Activated T-cell treated with anti-CD3 and anti-CD28 coated beads, Interleukin-2, amount 50 U/mL, for 4 hours (primary cell): ENCODE results near the gene RNF148. TPM values are rescaled to one million over a fixed set of nuclear protein-coding genes. Genes with fewer than 3 reads are reported as not detected.
"Not testable (repeated sequence)": the region's sequence is repeated elsewhere in the genome, so short reads cannot be mapped to it uniquely, and the experiment has no call there.

Experiments used
- ATAC-seq, 2 donors: fragments of 200-7000 bp; cut with Tn5 transposase; one replicate each; pipeline ENCODE4 v1.10.0; 2021
- DNase-seq: peaks from one replicate; pipeline ENCODE4 v3.0.0-alpha.2; 2020
- H3K27me3 Mint-ChIP-seq: one replicate; pipeline ENCODE4 v1.8.0; 2021; ENCODE audit warnings: low read depth, mixed read lengths
- H3K36me3 Mint-ChIP-seq: one replicate; pipeline ENCODE4 v1.8.0; 2022; ENCODE audit warnings: mixed read lengths; ENCODE audit not compliant: insufficient read depth
- H3K4me1 Mint-ChIP-seq: one replicate; pipeline ENCODE4 v1.8.0; 2021; ENCODE audit warnings: low read depth, mixed read lengths
- H3K4me3 Mint-ChIP-seq: one replicate; pipeline ENCODE4 v1.8.0; 2021; ENCODE audit warnings: mild to moderate bottlenecking, moderate library complexity, mixed read lengths
- H3K9me3 Mint-ChIP-seq: one replicate; pipeline ENCODE4 v1.8.0; 2021; ENCODE audit warnings: mixed read lengths
- total RNA-seq, 3 donors: library from RNA; stranded (reverse); gene quantifications; one replicate each; pipeline ENCODE4 v1.2.1, GENCODE V29; 2021

Gene RNF148
- total RNA-seq, 3 donors from 2014 or later = not detected

GRCh38 chr7:122679813-122680212 is 22.9 kb downstream of the RNF148 start:
- DNase-seq (no peak), ATAC-seq (no peak)
- Mint-ChIP-seq H3K36me3 (no peaks in the 10 kb centered on the region), H3K9me3 (peaks cover 4% of the 10 kb centered on the region), H3K27me3 (no peaks in the 10 kb centered on the region), H3K4me3 (no peak overlapping the region), H3K4me1 (no peaks in the 10 kb centered on the region)

GRCh38 chr7:122679269-122679709 is 23.4 kb downstream of the RNF148 start:
- not testable (repeated sequence) for DNase-seq, H3K4me3 Mint-ChIP-seq, H3K9me3 Mint-ChIP-seq, H3K36me3 Mint-ChIP-seq, H3K27me3 Mint-ChIP-seq, H3K4me1 Mint-ChIP-seq, ATAC-seq

GRCh38 chr7:122677149-122677548 is 25.6 kb downstream of the RNF148 start:
- Mint-ChIP-seq H3K4me3 (no peak overlapping the region), H3K4me1 (no peaks in the 10 kb centered on the region), H3K27me3 (no peaks in the 10 kb centered on the region), H3K9me3 (peaks cover 4% of the 10 kb centered on the region), H3K36me3 (no peaks in the 10 kb centered on the region)
- ATAC-seq = no peak
- no peak for DNase-seq

GRCh38 chr7:122676466-122676865 is 26.3 kb downstream of the RNF148 start:
- no peaks in the 10 kb centered on the region for H3K27me3 Mint-ChIP-seq
- H3K4me3 Mint-ChIP-seq = no peak overlapping the region
- DNase-seq (no peak), ATAC-seq (no peak)
- H3K4me1 Mint-ChIP-seq = no peaks in the 10 kb centered on the region
- peaks cover 6% of the 10 kb centered on the region for H3K9me3 Mint-ChIP-seq
- no peaks in the 10 kb centered on the region for H3K36me3 Mint-ChIP-seq

- H3K36me3 Mint-ChIP-seq = no peaks in the 10 kb centered on the region
- no peaks in the 10 kb centered on the region for H3K4me1 Mint-ChIP-seq
- ATAC-seq = no peak
- DNase-seq = no peak
- no peak overlapping the region for H3K4me3 Mint-ChIP-seq
- peaks cover 11% of the 10 kb centered on the region for H3K9me3 Mint-ChIP-seq
- no peaks in the 10 kb centered on the region for H3K27me3 Mint-ChIP-seq
Measured at GRCh38 chr7:122675621-122676020, 27.1 kb downstream of the RNF148 start.

GRCh38 chr7:122675011-122675410 is 27.7 kb downstream of the RNF148 start:
- Mint-ChIP-seq H3K36me3 (no peaks in the 10 kb centered on the region), H3K4me3 (no peak overlapping the region), H3K27me3 (no peaks in the 10 kb centered on the region), H3K9me3 (peaks cover 11% of the 10 kb centered on the region), H3K4me1 (no peaks in the 10 kb centered on the region)
- DNase-seq = no peak
- no peak for ATAC-seq

- Mint-ChIP-seq H3K27me3 (no peaks in the 10 kb centered on the region), H3K4me1 (no peaks in the 10 kb centered on the region), H3K9me3 (peaks cover 9% of the 10 kb centered on the region), H3K36me3 (no peaks in the 10 kb centered on the region), H3K4me3 (no peak overlapping the region)
- ATAC-seq (no peak), DNase-seq (no peak)
Measured at GRCh38 chr7:122674502-122674901, 28.2 kb downstream of the RNF148 start.

- Mint-ChIP-seq H3K4me3 (no peak overlapping the region), H3K36me3 (no peaks in the 10 kb centered on the region), H3K9me3 (peaks cover 7% of the 10 kb centered on the region), H3K27me3 (no peaks in the 10 kb centered on the region), H3K4me1 (no peaks in the 10 kb centered on the region)
- DNase-seq (no peak), ATAC-seq (no peak)
Measured at GRCh38 chr7:122673951-122674350, 28.8 kb downstream of the RNF148 start.

- Mint-ChIP-seq H3K4me1 (no peaks in the 10 kb centered on the region), H3K27me3 (no peaks in the 10 kb centered on the region), H3K36me3 (no peaks in the 10 kb centered on the region), H3K9me3 (peaks cover 7% of the 10 kb centered on the region), H3K4me3 (no peak overlapping the region)
- ATAC-seq (no peak), DNase-seq (no peak)
Measured at GRCh38 chr7:122672536-122672935, 30.2 kb downstream of the RNF148 start.

GRCh38 chr7:122663733-122664132 is 39.0 kb downstream of the RNF148 start:
- ATAC-seq (no peak), DNase-seq (no peak)
- Mint-ChIP-seq H3K36me3 (no peaks in the 10 kb centered on the region), H3K4me3 (no peak overlapping the region), H3K4me1 (no peaks in the 10 kb centered on the region), H3K9me3 (no peaks in the 10 kb centered on the region), H3K27me3 (no peaks in the 10 kb centered on the region)

- no peaks in the 10 kb centered on the region for H3K27me3 Mint-ChIP-seq
- H3K36me3 Mint-ChIP-seq = no peaks in the 10 kb centered on the region
- ATAC-seq (no peak), DNase-seq (no peak)
- H3K4me3 Mint-ChIP-seq = no peak overlapping the region
- H3K9me3 Mint-ChIP-seq = peaks cover 3% of the 10 kb centered on the region
- H3K4me1 Mint-ChIP-seq = no peaks in the 10 kb centered on the region
Measured at GRCh38 chr7:122658856-122659255, 43.9 kb downstream of the RNF148 start.

- DNase-seq (no peak), ATAC-seq (no peak)
- Mint-ChIP-seq H3K4me1 (no peaks in the 10 kb centered on the region), H3K36me3 (no peaks in the 10 kb centered on the region), H3K27me3 (no peaks in the 10 kb centered on the region), H3K9me3 (peaks cover 6% of the 10 kb centered on the region), H3K4me3 (no peak overlapping the region)
Measured at GRCh38 chr7:122653685-122654084, 49.0 kb downstream of the RNF148 start.

- no peak overlapping the region for H3K4me3 Mint-ChIP-seq
- H3K9me3 Mint-ChIP-seq = peaks cover 6% of the 10 kb centered on the region
- no peak for DNase-seq
- no peaks in the 10 kb centered on the region for H3K27me3 Mint-ChIP-seq
- no peaks in the 10 kb centered on the region for H3K4me1 Mint-ChIP-seq
- no peaks in the 10 kb centered on the region for H3K36me3 Mint-ChIP-seq
- no peak for ATAC-seq
Measured at GRCh38 chr7:122652876-122653275, 49.8 kb downstream of the RNF148 start.
